A673 (cell line): ENCODE results near the gene HNRNPH3.
A peak's percentile ranks its signal among the peaks of the same experiment; 100 is the strongest.

ENCODE experiments used
- EZH2 ChIP-seq: fragments of 200-600 bp; sonication (generic); IDR thresholded peaks from 2 replicates; pipeline ENCODE4 v1.6.1; 2017; ENCODE audit warnings: borderline replicate concordance, low read depth, mild to moderate bottlenecking, mixed read lengths, antibody characterized with exemption, low read length; ENCODE audit not compliant: poor library complexity, severe bottlenecking
- TF ChIP-seq, protein P1 (sequence below): fragments of 300-800, 200-600 bp; sonication (generic); conservative IDR thresholded peaks from 2 replicates; pipeline ENCODE4 v1.5.1; 2017; ENCODE audit warnings: low read depth, mild to moderate bottlenecking, antibody characterized with exemption, low read length, moderate library complexity, mixed read lengths

- TF ChIP-seq, protein P1, sequence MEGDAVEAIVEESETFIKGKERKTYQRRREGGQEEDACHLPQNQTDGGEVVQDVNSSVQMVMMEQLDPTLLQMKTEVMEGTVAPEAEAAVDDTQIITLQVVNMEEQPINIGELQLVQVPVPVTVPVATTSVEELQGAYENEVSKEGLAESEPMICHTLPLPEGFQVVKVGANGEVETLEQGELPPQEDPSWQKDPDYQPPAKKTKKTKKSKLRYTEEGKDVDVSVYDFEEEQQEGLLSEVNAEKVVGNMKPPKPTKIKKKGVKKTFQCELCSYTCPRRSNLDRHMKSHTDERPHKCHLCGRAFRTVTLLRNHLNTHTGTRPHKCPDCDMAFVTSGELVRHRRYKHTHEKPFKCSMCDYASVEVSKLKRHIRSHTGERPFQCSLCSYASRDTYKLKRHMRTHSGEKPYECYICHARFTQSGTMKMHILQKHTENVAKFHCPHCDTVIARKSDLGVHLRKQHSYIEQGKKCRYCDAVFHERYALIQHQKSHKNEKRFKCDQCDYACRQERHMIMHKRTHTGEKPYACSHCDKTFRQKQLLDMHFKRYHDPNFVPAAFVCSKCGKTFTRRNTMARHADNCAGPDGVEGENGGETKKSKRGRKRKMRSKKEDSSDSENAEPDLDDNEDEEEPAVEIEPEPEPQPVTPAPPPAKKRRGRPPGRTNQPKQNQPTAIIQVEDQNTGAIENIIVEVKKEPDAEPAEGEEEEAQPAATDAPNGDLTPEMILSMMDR = peak; percentile 69
- no peak for TF ChIP-seq EZH2
These were observed 29.9 kb upstream of the HNRNPH3 start for GRCh38 chr10:68301790-68302502.
